GM12801 (cell line): Measurements from ENCODE around the gene HADHA.

Experiments used
- CTCF ChIP-seq: IDR thresholded peaks from one replicate; pipeline ENCODE4 v1.5.1; 2011; ENCODE audit warnings: control low read depth; ENCODE audit not compliant: insufficient read length; ENCODE audit errors: extremely low read depth

HADHA gene

DNA sequence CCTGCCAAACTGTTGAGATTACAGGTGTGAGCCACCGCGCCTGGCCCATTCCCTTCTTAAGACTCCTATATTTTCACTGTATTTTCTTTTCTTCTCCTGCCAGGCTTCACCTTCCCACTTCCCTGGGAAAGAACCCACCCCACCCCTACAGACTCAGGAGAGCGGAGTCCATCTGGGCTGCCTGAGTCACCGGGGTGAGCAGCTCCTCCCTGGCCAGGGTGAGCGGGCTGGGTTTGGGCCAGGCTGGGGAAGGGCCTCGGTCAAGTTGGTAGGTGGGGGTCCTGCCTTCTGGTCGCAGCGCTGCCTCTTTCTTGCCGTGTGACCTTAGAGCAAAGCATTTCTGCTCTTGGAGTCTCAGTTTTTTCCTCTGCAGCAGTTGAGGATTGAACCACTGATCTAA, 73.6 kb downstream of the HADHA start:
- no peak for TF ChIP-seq CTCF

DNA sequence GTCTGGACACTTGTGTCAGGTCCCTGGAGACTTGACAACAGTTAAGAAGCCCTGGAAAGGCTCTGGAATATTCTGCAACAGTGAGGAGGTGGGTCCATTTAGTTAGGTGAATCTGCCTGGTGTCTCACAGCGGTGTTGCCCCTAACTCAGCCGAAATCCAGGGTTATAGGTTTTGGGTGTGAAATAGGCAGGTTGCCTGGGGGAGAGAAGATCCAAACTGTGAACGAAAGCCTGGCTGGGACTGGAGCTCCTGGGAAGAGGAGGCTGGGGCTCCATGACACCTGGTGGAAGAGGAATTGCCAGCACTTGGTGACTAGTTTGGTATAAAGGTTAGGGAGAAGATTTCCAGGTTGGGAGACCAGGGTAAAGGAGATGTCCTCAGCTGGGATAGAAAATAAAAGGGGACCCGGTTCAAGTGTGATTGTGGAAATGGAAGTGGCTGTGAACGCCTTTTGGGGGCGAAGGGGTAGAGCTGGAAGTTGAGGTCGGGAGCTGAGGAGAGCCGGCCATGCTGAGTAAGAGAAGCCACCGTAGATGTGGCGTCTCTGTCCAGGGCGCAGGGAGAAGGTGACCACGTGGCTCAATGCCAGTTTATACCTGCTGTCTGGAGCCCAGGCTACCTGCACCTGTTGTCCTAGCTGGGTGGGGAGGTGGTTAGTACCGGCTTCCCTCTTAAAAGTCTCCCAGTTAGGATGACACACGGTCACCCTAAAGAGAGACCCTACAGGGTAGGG, 74.6 kb downstream of the HADHA start:
- no peak for TF ChIP-seq CTCF

DNA sequence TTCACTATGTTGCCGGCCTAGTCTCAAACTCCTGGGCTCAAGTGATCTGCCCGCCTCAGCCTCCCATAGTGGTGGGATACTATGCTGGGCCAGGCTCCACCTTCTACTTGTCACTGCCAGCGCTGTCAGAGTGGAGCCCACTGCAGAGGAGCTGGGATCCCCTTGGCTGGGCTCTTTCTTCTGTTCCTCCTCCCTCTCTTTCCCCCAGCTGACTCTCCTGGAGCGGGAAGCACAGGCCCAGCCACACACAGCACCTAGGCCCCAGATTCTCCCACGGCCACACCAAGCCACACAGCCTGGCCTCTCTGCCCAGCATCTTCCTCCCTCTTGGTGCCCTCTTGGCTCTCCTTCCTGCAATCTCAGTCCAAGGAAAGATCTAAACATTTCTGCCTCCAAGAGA, 75.2 kb downstream of the HADHA start:
- TF ChIP-seq CTCF: no peak

GRCh38 chr2:26168785-26169184, 75.6 kb downstream of the HADHA start:
- TF ChIP-seq CTCF: no peak

DNA sequence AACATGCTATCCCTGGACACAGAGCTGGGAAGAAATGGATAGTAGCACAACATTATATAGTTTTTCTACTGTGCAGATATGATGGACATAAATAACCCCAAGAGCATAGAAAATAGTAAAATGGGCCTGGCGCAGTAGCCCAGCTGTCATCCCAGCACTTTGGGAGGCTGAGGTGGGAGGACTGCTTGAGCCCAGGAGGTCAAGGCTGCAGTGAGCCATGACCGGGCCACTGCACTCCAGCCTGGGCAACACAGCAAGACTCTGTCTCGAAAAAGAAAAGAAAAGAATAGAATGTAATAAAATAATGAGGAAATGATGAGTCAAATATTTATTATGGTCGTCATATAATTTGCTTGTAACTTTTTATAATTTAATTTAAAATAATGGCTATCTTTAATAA, 79.0 kb downstream of the HADHA start:
- no peak for TF ChIP-seq CTCF

DNA sequence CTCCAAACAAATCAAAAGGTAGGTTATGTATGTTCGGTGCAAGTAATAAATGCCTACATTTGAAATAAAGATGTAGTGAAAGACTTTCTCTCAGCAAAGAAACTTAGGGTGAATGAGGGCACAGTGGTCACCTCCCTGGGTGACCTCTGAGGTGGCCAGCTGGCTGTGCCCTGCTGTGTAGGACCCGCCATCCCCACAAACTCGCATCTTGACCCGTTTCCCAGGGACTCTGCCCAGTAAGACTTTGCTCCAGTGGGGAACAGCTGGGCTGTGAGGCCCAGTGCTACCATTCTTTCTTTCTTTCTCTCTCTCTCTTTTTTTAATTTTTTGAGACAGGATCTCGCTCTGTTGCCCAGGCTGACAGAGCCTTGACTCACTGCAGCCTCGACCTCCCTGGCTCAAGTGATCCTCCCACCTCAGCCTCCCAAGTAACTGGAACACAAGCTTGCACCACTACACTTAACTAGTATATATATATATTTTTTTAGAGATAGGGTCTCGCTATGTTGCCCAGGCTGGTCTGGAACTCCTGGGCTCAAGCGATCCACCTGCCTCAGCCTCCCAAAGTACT, 79.7 kb downstream of the HADHA start:
- no peak for TF ChIP-seq CTCF

GRCh38 chr2:26164231-26164630, 80.2 kb downstream of the HADHA start:
- TF ChIP-seq CTCF: no peak
